H1 (cell line): ENCODE results near the gene ZBED4. TPM values are rescaled to one million over a fixed set of nuclear protein-coding genes. Genes with fewer than 3 reads are reported as not detected.
A peak's percentile ranks its signal among the peaks of the same experiment; 100 is the strongest.

Source experiments
- CTCF ChIA-PET: fragments of 300-600 bp; sonication (Branson Sonifier 250); formaldehyde crosslinking; loops from one replicate; lab custom pipeline; 2021; ENCODE audit not compliant: partially characterized antibody; lab: Charles Lee
- POLR2A ChIA-PET: fragments of 300-600 bp; sonication (Branson Sonifier 250); formaldehyde crosslinking; loops from one replicate; lab custom pipeline; 2021; ENCODE audit warnings: inconsistent platforms; ENCODE audit not compliant: partially characterized antibody; lab: Charles Lee
- DNase-seq, 2 experiments: peaks; one replicate each; pipeline versions ENCODE4 v3.0.0 to v3.0.0-alpha.2; 2010 to 2022; ENCODE audit warnings: low spot score in 2 of 2, low read depth in 1 of 2, mixed read lengths in 1 of 2
- FAIRE-seq: peaks from 2 replicates; lab custom pipeline; 2011; peaks lifted over from hg19 to GRCh38; lab: Jason Lieb, UNC
- H2AFZ ChIP-seq: 2 replicates; pipeline ENCODE4 v1.8.1; 2012; ENCODE audit warnings: low read length, inconsistent platforms
- H2AK5ac ChIP-seq: 2 replicates; pipeline ENCODE4 v1.6.1; 2013; ENCODE audit warnings: low read depth, low read length
- H2BK120ac ChIP-seq: replicated peaks from 2 replicates; pipeline ENCODE3; 2013; ENCODE audit warnings: low read depth, low read length, inconsistent platforms
- H2BK12ac ChIP-seq: 2 replicates; pipeline ENCODE4 v1.6.1; 2013; ENCODE audit warnings: low read depth, low read length
- H2BK15ac ChIP-seq: 2 replicates; pipeline ENCODE4 v1.6.1; 2013; ENCODE audit warnings: low read length
- H2BK20ac ChIP-seq: 2 replicates; pipeline ENCODE4 v1.6.1; 2013; ENCODE audit warnings: low read length
- H2BK5ac ChIP-seq: 2 replicates; pipeline ENCODE4 v1.6.1; 2013; ENCODE audit warnings: low read depth, low read length
- H3K14ac ChIP-seq: 2 replicates; pipeline ENCODE4 v1.6.1; 2013; ENCODE audit warnings: inconsistent platforms; ENCODE audit not compliant: insufficient read length
- H3K18ac ChIP-seq: 2 replicates; pipeline ENCODE4 v1.6.1; 2013; ENCODE audit warnings: low read length; ENCODE audit errors: extremely low read depth
- H3K23ac ChIP-seq: 2 replicates; pipeline ENCODE4 v1.6.1; 2013; ENCODE audit warnings: inconsistent platforms; ENCODE audit not compliant: insufficient read length
- H3K23me2 ChIP-seq: 2 replicates; pipeline ENCODE4 v1.6.1; 2013; ENCODE audit warnings: low read depth, low read length
- H3K27ac ChIP-seq: 2 replicates; pipeline ENCODE4 v1.6.1; 2011; ENCODE audit warnings: low read depth, low read length, inconsistent platforms
- H3K27me3 ChIP-seq, 4 experiments: replicated peaks in 1 of 4; 1 replicate in 1 of 4; 2 replicates in 3 of 4; pipeline versions ENCODE4 v1.6.1 to v1.8.1; 2011 to 2013; ENCODE audit warnings: low read length in 3 of 4, mild to moderate bottlenecking in 3 of 4, inconsistent platforms in 2 of 4, mixed read lengths in 2 of 4, moderate library complexity in 1 of 4; ENCODE audit not compliant: control insufficient read depth in 3 of 4, insufficient read depth in 3 of 4; ENCODE audit errors: extremely low read depth in 1 of 4
- H3K36me3 ChIP-seq, 4 experiments: 2 replicates each; pipeline versions ENCODE4 v1.6.1 to v1.8.1; 2011 to 2013; ENCODE audit warnings: mild to moderate bottlenecking in 4 of 4, low read length in 3 of 4, moderate library complexity in 2 of 4, control low read depth in 1 of 4, inconsistent platforms in 1 of 4; ENCODE audit not compliant: insufficient read depth in 4 of 4, control insufficient read depth in 2 of 4
- H3K4ac ChIP-seq: replicated peaks from 2 replicates; pipeline ENCODE3; 2013; ENCODE audit warnings: low read length, low read depth, mixed read lengths, inconsistent platforms; ENCODE audit not compliant: insufficient read length
- H3K4me1 ChIP-seq, 4 experiments: replicated peaks in 1 of 4; 1 replicate in 1 of 4; 2 replicates in 3 of 4; pipeline versions ENCODE4 v1.6.1 to v1.8.1; 2011 to 2013; ENCODE audit warnings: low read length in 3 of 4, inconsistent platforms in 2 of 4, mixed read lengths in 1 of 4; ENCODE audit not compliant: insufficient read depth in 4 of 4, control insufficient read depth in 3 of 4
- H3K4me2 ChIP-seq, 2 experiments: 2 replicates each; pipeline versions ENCODE4 v1.6.1 to v1.8.1; 2011 to 2013; ENCODE audit warnings: low read depth in 2 of 2, low read length in 2 of 2, control low read depth in 1 of 2, inconsistent platforms in 1 of 2, mild to moderate bottlenecking in 1 of 2; ENCODE audit not compliant: insufficient read depth in 1 of 2
- H3K4me3 ChIP-seq, 4 experiments: fragments of 200-600, 300-600 bp in 1 of 4; sonication (generic), shearing (Covaris generic), sonication (Bioruptor Twin) in 1 of 4; 2 replicates each; pipeline versions ENCODE4 v1.5.1 to v1.8.1; 2011 to 2016; ENCODE audit warnings: low read length in 4 of 4, low read depth in 3 of 4, control low read depth in 2 of 4, inconsistent platforms in 2 of 4, mild to moderate bottlenecking in 2 of 4, mixed read lengths in 1 of 4, moderate library complexity in 1 of 4; ENCODE audit not compliant: insufficient read depth in 2 of 4; ENCODE audit errors: extremely low read depth in 1 of 4
- H3K56ac ChIP-seq: replicated peaks from 2 replicates; pipeline ENCODE3; 2013; ENCODE audit warnings: low read depth, mild to moderate bottlenecking, mixed read lengths, low read length, inconsistent platforms; ENCODE audit not compliant: insufficient read length
- H3K79me1 ChIP-seq: 2 replicates; pipeline ENCODE4 v1.6.1; 2013; ENCODE audit warnings: low read depth, low read length, control low read depth
- H3K79me2 ChIP-seq, 2 experiments: 2 replicates each; pipeline versions ENCODE4 v1.6.1 to v1.8.1; 2012 to 2013; ENCODE audit warnings: low read length in 2 of 2, mild to moderate bottlenecking in 2 of 2, inconsistent platforms in 1 of 2; ENCODE audit not compliant: insufficient read depth in 2 of 2, control insufficient read depth in 1 of 2
- H3K9ac ChIP-seq, 4 experiments: replicated peaks in 1 of 4; 1 replicate in 1 of 4; 2 replicates in 3 of 4; pipeline versions ENCODE4 v1.6.1 to v1.8.1; 2011 to 2013; ENCODE audit warnings: low read depth in 3 of 4, low read length in 3 of 4, control low read depth in 2 of 4, mild to moderate bottlenecking in 2 of 4, moderate library complexity in 2 of 4, inconsistent platforms in 1 of 4; ENCODE audit errors: extremely low read depth in 1 of 4
- H3K9me3 ChIP-seq, 2 experiments: 2 replicates each; pipeline versions ENCODE4 v1.6.1 to v1.8.1; 2012 to 2013; ENCODE audit warnings: mild to moderate bottlenecking in 2 of 2, moderate library complexity in 2 of 2, control low read depth in 1 of 2, inconsistent platforms in 1 of 2, low read depth in 1 of 2, low read length in 1 of 2, mixed read lengths in 1 of 2; ENCODE audit not compliant: insufficient read depth in 2 of 2
- H4K20me1 ChIP-seq, 2 experiments: replicated peaks in 1 of 2; 2 replicates each; pipeline versions ENCODE3 to v1.8.1; 2011 to 2013; ENCODE audit warnings: inconsistent platforms in 2 of 2, low read length in 2 of 2, mild to moderate bottlenecking in 1 of 2; ENCODE audit not compliant: insufficient read depth in 2 of 2, control insufficient read depth in 1 of 2
- H4K5ac ChIP-seq: 2 replicates; pipeline ENCODE4 v1.6.1; 2013; ENCODE audit warnings: low read length, low read depth, mixed read lengths, inconsistent platforms; ENCODE audit not compliant: insufficient read length
- H4K8ac ChIP-seq: 2 replicates; pipeline ENCODE4 v1.8.0; 2013; ENCODE audit warnings: mild to moderate bottlenecking, moderate library complexity, low read length, inconsistent platforms; ENCODE audit not compliant: insufficient read depth; ENCODE audit errors: extremely low read depth
- H4K91ac ChIP-seq: replicated peaks from 2 replicates; pipeline ENCODE3; 2013; ENCODE audit warnings: low read length, mixed read lengths, inconsistent platforms; ENCODE audit not compliant: insufficient read length
- CHD2 ChIP-seq: IDR thresholded peaks from 2 replicates; pipeline ENCODE4 v1.6.1; 2012; ENCODE audit warnings: low read length, improper control_type of control experiment
- EP300 ChIP-seq, 2 experiments: IDR thresholded peaks; 1 replicate in 1 of 2; 2 replicates in 1 of 2; pipeline ENCODE4 v1.6.1; 2011 to 2012; ENCODE audit warnings: low read depth in 2 of 2, low read length in 2 of 2, mild to moderate bottlenecking in 2 of 2, borderline replicate concordance in 1 of 2, inconsistent platforms in 1 of 2, moderate library complexity in 1 of 2
- GTF2F1 ChIP-seq: IDR thresholded peaks from 2 replicates; pipeline ENCODE4 v1.6.1; 2012; ENCODE audit warnings: low read depth, low read length, improper control_type of control experiment, borderline replicate concordance
- JUND ChIP-seq: IDR thresholded peaks from 2 replicates; pipeline ENCODE4 v1.6.1; 2011; ENCODE audit warnings: mild to moderate bottlenecking, improper control_type of control experiment, low read length
- KDM1A ChIP-seq: fragments of 200-600, 300-600 bp; sonication (generic); IDR thresholded peaks from 2 replicates; pipeline ENCODE4 v1.7.1; 2016; ENCODE audit warnings: mild to moderate bottlenecking, low read length, borderline replicate concordance
- NRF1 ChIP-seq: IDR thresholded peaks from 2 replicates; pipeline ENCODE4 v1.6.1; 2011; ENCODE audit warnings: mild to moderate bottlenecking, low read depth, low read length, improper control_type of control experiment
- RAD21 ChIP-seq, 2 experiments: IDR thresholded peaks in 1 of 2; conservative IDR thresholded peaks in 1 of 2; 2 replicates each; pipeline ENCODE4 v1.6.1; 2011; ENCODE audit warnings: low read depth in 2 of 2, low read length in 2 of 2, improper control_type of control experiment in 1 of 2, inconsistent platforms in 1 of 2, mild to moderate bottlenecking in 1 of 2, moderate library complexity in 1 of 2
- SIN3A ChIP-seq, 2 experiments: IDR thresholded peaks in 1 of 2; conservative IDR thresholded peaks in 1 of 2; 2 replicates each; pipeline ENCODE4 v1.6.1; 2011 to 2012; ENCODE audit warnings: low read length in 2 of 2, improper control_type of control experiment in 1 of 2, low read depth in 1 of 2, mild to moderate bottlenecking in 1 of 2
- SIRT6 ChIP-seq: IDR thresholded peaks from one replicate; pipeline ENCODE4 v1.7.1; 2012; ENCODE audit warnings: low read length, inconsistent platforms
- TBP ChIP-seq: IDR thresholded peaks from 2 replicates; pipeline ENCODE4 v1.6.1; 2011; ENCODE audit warnings: low read depth, low read length, improper control_type of control experiment
- TCF12 ChIP-seq: IDR thresholded peaks from 2 replicates; pipeline ENCODE4 v1.6.1; 2011; ENCODE audit warnings: low read depth, mild to moderate bottlenecking, low read length
- USF2 ChIP-seq: IDR thresholded peaks from 2 replicates; pipeline ENCODE4 v1.6.1; 2011; ENCODE audit warnings: low read length, improper control_type of control experiment
- WGBS, 2 experiments: shearing (Covaris generic) in 1 of 2; methylation state at CpG; one replicate each; pipeline versions ENCODE4 v1.1.6 to v1.1.7; 2013 to 2015; ENCODE audit warnings: low lambda C conversion rate in 2 of 2, mixed read lengths in 2 of 2, inconsistent platforms in 1 of 2, low coverage in 1 of 2, missing lambda C conversion rate in 1 of 2; ENCODE audit not compliant: insufficient replicate concordance in 2 of 2, insufficient coverage in 1 of 2, insufficient read length in 1 of 2; ENCODE audit errors: extremely low coverage in 1 of 2, missing lambda C conversion rate in 1 of 2; 5-methylcytosine and 5-hydroxymethylcytosine counted together
- polyA plus RNA-seq, 7 experiments: library from polyadenylated mRNA; depleted of rRNA in 3 of 7; stranded (reverse) in 5 of 7; unstranded in 2 of 7; fragments of >200 nt in 5 of 7; fragments of 200-250 nt in 2 of 7; gene quantifications; 1 replicate in 5 of 7; 2 replicates in 1 of 7; 4 replicates in 1 of 7; pipeline versions ENCODE4 v1.2.1 to v1.2.3, GENCODE V29; 2011 to 2013; ENCODE audit warnings: missing spikeins in 2 of 7, mixed read lengths in 2 of 7
- total RNA-seq: library from RNA; stranded (reverse); fragmentation: NEBNext Ultra II Directional; extraction: Animal tissue kit (Norgen Biotek cat#: 25700); gene quantifications from 2 replicates; pipeline ENCODE4 v1.2.1, GENCODE V29; 2021
- TF ChIP-seq, protein P1 (sequence below): IDR thresholded peaks from 2 replicates; pipeline ENCODE4 v1.6.1; 2011; ENCODE audit warnings: low read depth, mild to moderate bottlenecking, low read length; ENCODE audit not compliant: insufficient read depth

Gene ZBED4
- total and polyA plus RNA-seq, 2 of the 8 experiments (the other 6 are each of a cell fraction or from before 2014, with no cell fraction given) = 11.0 to 28.3 TPM

DNA sequence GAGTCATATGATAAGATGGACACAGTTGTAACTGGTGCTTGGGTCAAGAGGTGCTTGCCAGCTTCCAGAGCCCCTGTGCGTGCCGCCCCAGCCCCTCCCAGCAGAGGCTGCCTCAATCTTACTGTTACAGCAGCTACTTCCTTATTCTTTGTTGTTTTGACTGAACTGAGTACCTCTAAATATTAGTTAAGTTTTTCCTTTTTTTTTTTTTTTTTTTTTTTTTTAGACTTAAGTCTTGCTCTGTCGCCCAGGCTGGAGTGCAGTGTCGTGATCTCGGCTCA is 8.8 kb downstream of the ZBED4 start:
- FAIRE-seq = no peak
- CTCF ChIA-PET = no interaction called here
- H4K20me1 ChIP-seq = peaks cover 9 to 19% of the 10 kb centered on the region in 2 experiments
- TF ChIP-seq JUND (no peak), EP300 (IDR thresholded peaks at IDR 0.05; ENCODE audit: borderline replicate concordance in 1 of 2, low read depth in 2 of 2, low read length in 2 of 2) (no peak), CHD2 (no peak), KDM1A (no peak), NRF1 (no peak), TBP (no peak), TCF12 (no peak), RAD21 (IDR thresholded peaks at IDR 0.05 in 1 of 2, conservative IDR thresholded peaks at IDR 0.05 in 1 of 2; ENCODE audit: low read depth in 2 of 2, low read length in 2 of 2) (no peak), SIN3A (conservative IDR thresholded peaks at IDR 0.05 in 1 of 2, IDR thresholded peaks at IDR 0.05 in 1 of 2; ENCODE audit: low read depth in 1 of 2, low read length in 2 of 2) (no peak), GTF2F1 (no peak), USF2 (no peak), SIRT6 (no peak)
- TF ChIP-seq, protein P1, sequence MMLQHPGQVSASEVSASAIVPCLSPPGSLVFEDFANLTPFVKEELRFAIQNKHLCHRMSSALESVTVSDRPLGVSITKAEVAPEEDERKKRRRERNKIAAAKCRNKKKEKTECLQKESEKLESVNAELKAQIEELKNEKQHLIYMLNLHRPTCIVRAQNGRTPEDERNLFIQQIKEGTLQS = no peak

More for the DNA sequence above, 8.8 kb downstream of the ZBED4 start:
- no peak overlapping the region for H3K4ac ChIP-seq
- H2BK12ac ChIP-seq = no peak overlapping the region
- H2BK20ac ChIP-seq = no peak overlapping the region
- H2BK5ac ChIP-seq = no peak overlapping the region
- no peaks in the 10 kb centered on the region for H3K27me3 ChIP-seq
- no peak overlapping the region for H3K23ac ChIP-seq
- no peak overlapping the region for H3K56ac ChIP-seq
- H4K91ac ChIP-seq = no peak overlapping the region
- peaks cover 4 to 5% of the 10 kb centered on the region in 2 experiments; a peak in 1 of 4 replicates for H3K9me3 ChIP-seq
- H2AFZ ChIP-seq = no peak overlapping the region
- H3K14ac ChIP-seq = no peak overlapping the region
- no peak overlapping the region for H3K27ac ChIP-seq
- POLR2A ChIA-PET = no interaction called here
- no peak overlapping the region for H3K4me3 ChIP-seq
- H3K9ac ChIP-seq = no peak overlapping the region
- H3K79me2 ChIP-seq = peaks cover 16 to 92% of the 10 kb centered on the region in 2 experiments
- H3K36me3 ChIP-seq = no peaks in the 10 kb centered on the region
- WGBS, 2 experiments = 96% methylated on average over 5 of the region's 5 CpGs; no CpG with 5 or more reads in 1 of the 2 experiments
- no peaks in the 10 kb centered on the region for H3K4me1 ChIP-seq
- no peak overlapping the region for H2BK15ac ChIP-seq
- H3K18ac ChIP-seq = no peak overlapping the region
- H4K8ac ChIP-seq = peak overlapping the region; percentile 51; the same call in 1 of the 2 replicates
- H3K79me1 ChIP-seq = peaks cover 19% of the 10 kb centered on the region
- no peak overlapping the region for H4K5ac ChIP-seq
- no peaks in the 10 kb centered on the region for H3K23me2 ChIP-seq
- no peak overlapping the region for H2AK5ac ChIP-seq
- no peak overlapping the region for H3K4me2 ChIP-seq
- no peak for DNase-seq
- H2BK120ac ChIP-seq = no peak overlapping the region
